ENCODE data around the gene UBR3.
"Not testable (repeated sequence)": the region's sequence is repeated elsewhere in the genome, so short reads cannot be mapped to it uniquely, and the experiment has no call there.

The UBR3 gene

GRCh38 chr2:169955940-169956339, 128.7 kb downstream of the UBR3 start:
- DNase-seq, result no peak

GRCh38 chr2:169957219-169957618, 130.0 kb downstream of the UBR3 start:
- DNase-seq, result not testable (repeated sequence)

GRCh38 chr2:169961911-169962310, 134.7 kb downstream of the UBR3 start:
- DNase-seq, result no peak

- no peak for DNase-seq
Measured at GRCh38 chr2:169963786-169964185, 136.5 kb downstream of the UBR3 start.

- DNase-seq, result no peak
Measured at GRCh38 chr2:169964740-169965139, 137.5 kb downstream of the UBR3 start.

- no peak for DNase-seq
Measured at GRCh38 chr2:169965495-169965894, 138.2 kb downstream of the UBR3 start.

GRCh38 chr2:169966454-169966853, 139.2 kb downstream of the UBR3 start:
- no peak for DNase-seq

GRCh38 chr2:169968743-169969142, 141.5 kb downstream of the UBR3 start:
- DNase-seq, result no peak

GRCh38 chr2:169975221-169975620, 148.0 kb downstream of the UBR3 start:
- no peak for DNase-seq

GRCh38 chr2:169976335-169976851, 149.1 kb downstream of the UBR3 start:
- DNase-seq, result no peak

GRCh38 chr2:169977530-169977929, 150.3 kb downstream of the UBR3 start:
- DNase-seq, result no peak

GRCh38 chr2:169978402-169979017, 151.3 kb downstream of the UBR3 start:
- no peak for DNase-seq

GRCh38 chr2:169979025-169979424, 151.8 kb downstream of the UBR3 start:
- no peak for DNase-seq

GRCh38 chr2:169980001-169980400, 152.7 kb downstream of the UBR3 start:
- DNase-seq, result no peak

GRCh38 chr2:169980643-169981042, 153.4 kb downstream of the UBR3 start:
- DNase-seq, result no peak

GRCh38 chr2:169982929-169983328, 155.7 kb downstream of the UBR3 start:
- DNase-seq, result no peak

- no peak for DNase-seq
Measured at GRCh38 chr2:169983506-169983905, 156.3 kb downstream of the UBR3 start.

- DNase-seq, result no peak
Measured at GRCh38 chr2:169984145-169984544, 156.9 kb downstream of the UBR3 start.

GRCh38 chr2:169994752-169995151, 167.5 kb downstream of the UBR3 start:
- no peak for DNase-seq

- no peak for DNase-seq
Measured at GRCh38 chr2:169997140-169997887, 170.1 kb downstream of the UBR3 start.

GRCh38 chr2:169999054-169999453, 171.8 kb downstream of the UBR3 start:
- no peak for DNase-seq

- no peak for DNase-seq
Measured at GRCh38 chr2:170002096-170002495, 174.8 kb downstream of the UBR3 start.

GRCh38 chr2:170005702-170006101, 178.4 kb downstream of the UBR3 start:
- no peak for DNase-seq

GRCh38 chr2:170006587-170007325, 179.5 kb downstream of the UBR3 start:
- DNase-seq, result no peak

Measured in activated effector memory CD4-positive, alpha-beta T cell treated with Interleukin-2 at 50 U/mL for 16 hours (primary cell).